Rectal smooth muscle tissue (tissue), 1 donor: Measurements from ENCODE around the gene SLBP.
A peak's percentile ranks its signal among the peaks of the same experiment; 100 is the strongest.
"Not testable (repeated sequence)": the region's sequence is repeated elsewhere in the genome, so short reads cannot be mapped to it uniquely, and the experiment has no call there.

Source experiments
- H3K27ac ChIP-seq: one replicate; pipeline ENCODE4 v1.7.0; 2013; ENCODE audit warnings: low read depth, low read length, inconsistent platforms
- H3K27me3 ChIP-seq: one replicate; pipeline ENCODE4 v1.7.0; 2013; ENCODE audit warnings: low read length; ENCODE audit not compliant: control insufficient read depth, insufficient read depth
- H3K36me3 ChIP-seq: one replicate; pipeline ENCODE4 v1.7.0; 2013; ENCODE audit warnings: low read length; ENCODE audit not compliant: control insufficient read depth, insufficient read depth
- H3K4me1 ChIP-seq: one replicate; pipeline ENCODE4 v1.7.0; 2013; ENCODE audit warnings: low read length; ENCODE audit not compliant: control insufficient read depth, insufficient read depth
- H3K4me3 ChIP-seq: one replicate; pipeline ENCODE4 v1.7.0; 2013; ENCODE audit warnings: low read length
- H3K9ac ChIP-seq: one replicate; pipeline ENCODE4 v1.7.0; 2013; ENCODE audit warnings: low read length

Gene SLBP

DNA sequence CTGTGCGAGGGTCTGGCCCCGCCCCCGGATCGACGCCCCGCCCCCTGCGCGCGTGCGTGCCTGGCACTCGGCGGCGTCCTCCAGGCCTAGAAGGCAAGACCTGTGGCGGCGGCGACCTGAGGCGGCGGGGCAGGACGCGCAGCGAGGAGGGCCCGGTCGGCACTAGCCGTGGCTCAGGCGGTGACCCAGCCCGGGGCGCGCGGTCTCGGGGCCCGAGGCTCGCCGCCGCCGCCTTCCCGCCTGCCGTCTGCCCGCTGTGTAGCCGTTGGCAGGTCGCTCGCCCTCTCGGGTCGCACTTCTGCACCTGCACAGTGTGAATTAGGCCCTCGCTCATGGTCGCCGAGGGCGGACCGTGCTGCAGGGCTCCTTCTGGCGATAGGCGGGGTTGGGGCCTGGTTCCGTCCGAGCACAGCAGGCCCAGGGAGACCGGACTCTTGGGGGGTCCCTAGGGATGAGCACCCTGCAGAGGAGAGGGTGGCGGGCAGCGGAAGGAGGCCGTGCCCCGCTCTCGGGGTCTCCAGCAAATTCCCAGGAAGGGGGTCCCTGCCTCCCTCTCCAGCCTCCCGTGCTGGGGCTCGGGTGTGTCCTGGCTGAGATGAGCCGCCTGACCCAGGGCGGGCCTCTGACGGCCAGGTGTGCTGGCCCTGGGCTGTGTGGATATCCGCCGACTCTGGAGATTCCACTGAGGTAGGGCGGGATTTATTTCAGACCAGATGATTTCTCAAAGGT, 27.4 kb downstream of the SLBP start:
- H3K4me3 ChIP-seq: peak overlapping the region; percentile 58
- H3K36me3 ChIP-seq: no peaks in the 10 kb centered on the region
- H3K4me1 ChIP-seq: no peaks in the 10 kb centered on the region
- H3K27ac ChIP-seq: peak overlapping the region; percentile 50
- H3K27me3 ChIP-seq: no peaks in the 10 kb centered on the region
- no peak overlapping the region for H3K9ac ChIP-seq

GRCh38 chr4:1683736-1684505, 28.2 kb downstream of the SLBP start, which contains the start of gene FAM53A:
Gene FAM53A (minus strand): TSS chr4:1684313. CDS start chr4:1668741, 15,572 bp downstream.
- peak within 1 kb of the TSS; percentile 73 for H3K4me3 ChIP-seq
- no peaks in the 10 kb centered on the region for H3K36me3 ChIP-seq
- no peaks in the 10 kb centered on the region for H3K4me1 ChIP-seq
- H3K9ac ChIP-seq: no peak within 1 kb of the TSS
- H3K27ac ChIP-seq: peak within 1 kb of the TSS; percentile 67
- H3K27me3 ChIP-seq: no peaks in the 10 kb centered on the region

GRCh38 chr4:1683261-1683735, 28.8 kb downstream of the SLBP start:
- Histone ChIP-seq H3K27me3 (no peaks in the 10 kb centered on the region), H3K27ac (peak overlapping the region; percentile 67), H3K4me3 (peak overlapping the region; percentile 73)

DNA sequence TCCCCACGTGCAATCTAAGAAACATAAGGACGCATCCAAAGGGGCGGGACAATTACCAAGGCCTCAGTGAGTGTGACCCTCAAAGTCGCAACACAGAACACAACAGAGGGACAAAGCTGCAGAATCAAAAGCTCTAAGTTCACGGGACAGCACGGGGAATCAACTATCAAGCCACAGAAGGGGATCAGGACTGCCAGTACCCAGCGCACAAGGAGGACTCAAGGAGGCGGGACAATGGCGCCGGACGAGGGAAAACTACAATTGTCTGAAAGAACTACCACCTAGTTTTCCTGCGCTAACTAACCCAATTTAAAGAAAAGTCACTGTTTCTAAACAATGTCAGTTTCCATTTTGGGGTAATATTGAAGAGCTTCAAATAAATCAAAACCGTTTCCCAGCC, 29.3 kb downstream of the SLBP start:
- Histone ChIP-seq H3K27ac (peak overlapping the region; percentile 67), H3K4me3 (peak overlapping the region; percentile 73)

More at GRCh38 chr4:1683261-1683735, 28.8 kb downstream of the SLBP start:
- no peak overlapping the region for H3K9ac ChIP-seq
- H3K4me1 ChIP-seq: no peaks in the 10 kb centered on the region
- H3K36me3 ChIP-seq: no peaks in the 10 kb centered on the region

DNA sequence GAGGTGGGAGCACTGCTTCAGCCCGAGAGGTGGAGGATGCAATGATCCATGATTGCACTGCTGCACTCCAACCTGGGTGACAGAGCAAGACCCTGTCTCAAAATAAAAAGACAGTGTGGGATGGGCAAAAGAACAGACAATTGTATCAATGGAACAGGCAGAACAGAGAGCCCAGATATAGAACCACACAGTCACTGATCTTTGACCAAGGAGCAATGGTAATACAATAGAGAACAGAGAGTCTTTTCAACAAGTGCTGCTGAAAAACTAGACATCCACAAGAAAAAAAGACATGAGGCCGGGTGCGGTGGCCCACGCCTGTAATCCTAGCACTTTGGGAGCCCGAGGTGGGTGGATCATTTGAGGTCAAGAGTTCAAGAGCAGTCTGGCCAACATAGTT, 33.9 kb downstream of the SLBP start:
- Histone ChIP-seq H3K27me3 (no peaks in the 10 kb centered on the region), H3K4me1 (no peaks in the 10 kb centered on the region), H3K27ac (no peak overlapping the region), H3K36me3 (no peaks in the 10 kb centered on the region), H3K9ac (no peak overlapping the region), H3K4me3 (no peak overlapping the region)

More for the DNA sequence above, 29.3 kb downstream of the SLBP start:
- Histone ChIP-seq H3K36me3 (no peaks in the 10 kb centered on the region), H3K9ac (no peak overlapping the region), H3K4me1 (no peaks in the 10 kb centered on the region), H3K27me3 (no peaks in the 10 kb centered on the region)

DNA sequence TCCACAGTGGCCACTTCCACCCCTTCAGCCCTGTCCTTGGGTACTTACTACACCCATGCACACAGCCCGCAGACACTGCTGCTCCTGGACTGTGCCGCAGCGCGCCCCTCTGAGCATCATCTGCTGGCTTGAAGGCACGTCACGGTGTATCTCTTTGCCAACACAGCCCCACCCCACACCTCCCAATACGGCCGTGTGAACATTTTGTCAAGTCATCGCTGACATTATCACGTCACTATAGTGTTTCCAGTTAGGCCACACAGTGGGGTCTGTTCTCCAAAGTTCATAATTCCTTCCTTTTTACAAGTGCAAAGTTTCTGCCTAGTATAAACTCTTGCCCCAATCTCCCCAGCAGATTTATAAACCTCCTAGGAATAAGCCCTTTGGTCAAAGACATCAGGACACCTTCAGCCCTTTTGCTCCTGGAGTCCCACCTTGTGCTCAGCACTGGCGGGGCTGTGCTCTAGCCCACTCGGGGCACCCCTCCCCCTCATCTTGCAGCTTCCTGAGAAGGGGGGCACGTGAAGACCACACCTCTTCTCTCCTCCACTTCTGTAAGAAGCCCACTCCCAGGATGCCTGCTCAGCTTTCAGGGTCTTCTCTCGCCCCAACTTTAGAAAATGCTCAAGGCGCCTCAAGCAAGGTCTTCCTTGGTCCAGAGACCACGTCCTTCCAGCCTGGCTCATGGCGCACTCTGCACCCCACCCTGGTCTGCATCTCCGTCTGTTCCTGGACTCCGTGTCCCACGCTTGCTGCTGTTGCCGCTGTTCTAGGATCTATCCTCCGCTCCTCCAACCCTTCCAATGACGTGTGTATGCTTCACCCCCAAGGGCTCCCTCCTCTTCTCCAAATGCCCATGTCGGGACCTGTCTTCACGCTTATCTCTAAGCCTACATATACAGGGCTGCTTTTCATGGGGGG, 35.3 kb downstream of the SLBP start:
- H3K4me1 ChIP-seq: no peaks in the 10 kb centered on the region
- H3K27me3 ChIP-seq: no peaks in the 10 kb centered on the region
- no peak overlapping the region for H3K9ac ChIP-seq
- H3K36me3 ChIP-seq: no peaks in the 10 kb centered on the region
- H3K4me3 ChIP-seq: no peak overlapping the region
- H3K27ac ChIP-seq: no peak overlapping the region

GRCh38 chr4:1675802-1676137, 36.3 kb downstream of the SLBP start:
- Histone ChIP-seq H3K4me1 (no peaks in the 10 kb centered on the region), H3K27me3 (no peaks in the 10 kb centered on the region), H3K9ac (no peak overlapping the region), H3K36me3 (no peaks in the 10 kb centered on the region), H3K27ac (no peak overlapping the region), H3K4me3 (no peak overlapping the region)

GRCh38 chr4:1675136-1675801, 36.9 kb downstream of the SLBP start:
- no peak overlapping the region for H3K27ac ChIP-seq
- H3K36me3 ChIP-seq: no peaks in the 10 kb centered on the region
- H3K4me3 ChIP-seq: no peak overlapping the region
- H3K9ac ChIP-seq: no peak overlapping the region
- no peaks in the 10 kb centered on the region for H3K4me1 ChIP-seq
- no peaks in the 10 kb centered on the region for H3K27me3 ChIP-seq

DNA sequence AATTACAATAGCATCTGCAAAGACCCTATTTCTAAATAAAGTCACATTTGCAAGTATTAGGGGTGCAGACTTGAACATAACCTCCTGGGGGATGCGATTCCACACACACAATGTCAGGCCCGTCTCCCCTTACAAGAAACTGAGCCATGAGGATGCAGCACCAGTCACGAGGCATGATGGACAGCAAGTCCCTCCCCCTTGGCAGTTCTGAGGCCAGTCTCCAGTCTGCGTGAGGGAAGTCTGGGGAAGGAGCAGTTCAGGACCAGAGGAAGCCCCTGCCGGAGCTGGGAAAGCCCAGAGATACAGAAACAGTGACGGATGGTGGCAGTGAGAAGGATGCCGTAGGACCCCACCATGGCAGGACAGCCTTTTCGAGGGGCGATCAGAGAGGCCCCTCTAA, 37.4 kb downstream of the SLBP start:
- H3K27ac ChIP-seq: no peak overlapping the region
- no peak overlapping the region for H3K4me3 ChIP-seq
- H3K4me1 ChIP-seq: no peaks in the 10 kb centered on the region
- H3K9ac ChIP-seq: no peak overlapping the region
- H3K27me3 ChIP-seq: no peaks in the 10 kb centered on the region
- no peaks in the 10 kb centered on the region for H3K36me3 ChIP-seq

DNA sequence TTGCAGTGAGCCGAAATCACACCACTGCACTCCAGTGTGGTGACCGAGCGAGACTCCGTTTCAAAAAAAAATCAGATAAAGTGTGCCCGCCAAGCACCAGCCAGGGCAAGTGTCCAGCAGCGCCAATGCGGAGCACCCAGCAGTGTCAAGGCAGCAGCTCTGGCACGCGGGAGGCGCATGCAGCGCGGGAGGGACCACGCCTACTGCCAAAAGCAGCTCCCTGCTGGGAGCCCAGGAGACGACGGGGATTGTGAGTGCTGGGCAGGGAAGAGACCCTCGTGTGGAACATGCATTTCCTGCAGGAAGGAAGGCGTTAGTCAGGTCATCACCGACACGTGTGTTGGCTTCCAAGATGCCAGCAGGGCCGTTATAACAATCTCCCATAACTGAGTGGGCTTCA, 38.4 kb downstream of the SLBP start:
- H3K27me3 ChIP-seq: no peaks in the 10 kb centered on the region
- no peak overlapping the region for H3K4me3 ChIP-seq
- no peak overlapping the region for H3K9ac ChIP-seq
- no peaks in the 10 kb centered on the region for H3K4me1 ChIP-seq
- H3K27ac ChIP-seq: no peak overlapping the region
- H3K36me3 ChIP-seq: no peaks in the 10 kb centered on the region

DNA sequence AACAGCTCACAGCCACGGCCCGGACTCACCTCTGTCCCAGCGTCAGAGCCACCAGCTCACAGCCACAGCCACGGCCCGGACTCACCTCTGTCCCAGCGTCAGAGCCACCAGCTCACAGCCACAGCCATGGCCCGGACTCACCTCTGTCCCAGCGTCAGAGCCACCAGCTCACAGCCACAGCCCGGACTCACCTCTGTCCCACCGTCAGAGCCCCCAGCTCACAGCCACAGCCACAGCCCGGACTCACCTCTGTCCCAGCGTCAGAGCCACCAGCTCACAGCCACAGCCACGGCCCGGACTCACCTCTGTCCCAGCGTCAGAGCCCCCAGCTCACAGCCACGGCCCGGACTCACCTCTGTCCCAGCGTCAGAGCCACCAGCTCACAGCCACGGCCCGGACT, 41.1 kb downstream of the SLBP start:
- not testable (repeated sequence) for H3K36me3 ChIP-seq, H3K4me3 ChIP-seq, H3K9ac ChIP-seq, H3K27me3 ChIP-seq, H3K4me1 ChIP-seq, H3K27ac ChIP-seq

GRCh38 chr4:1670279-1670678, 41.8 kb downstream of the SLBP start:
- Histone ChIP-seq H3K4me3 (no peak overlapping the region), H3K9ac (no peak overlapping the region), H3K27ac (no peak overlapping the region), H3K36me3 (no peaks in the 10 kb centered on the region), H3K4me1 (no peaks in the 10 kb centered on the region), H3K27me3 (no peaks in the 10 kb centered on the region)
